ENCODE measurements around the gene PCK2. TPM values are rescaled to one million over a fixed set of nuclear protein-coding genes. Genes with fewer than 3 reads are reported as not detected.

Gene PCK2
- total and polyA plus RNA-seq, 2 donors (not counting 3 experiments of a cell fraction or from before 2014, with no cell fraction given) = 23.5 to 24.5 TPM

GRCh38 chr14:24119691-24120090 lies 25.6 kb downstream of the PCK2 start:
- Histone ChIP-seq H3K9me1 (replicated peaks; ENCODE audit: control insufficient read depth, extremely low read depth, insufficient read depth, low read length) (no peaks in the 10 kb centered on the region), H3K27ac (ENCODE audit: insufficient read depth, low read depth, low read length) (no peak overlapping the region), H3K36me3 (ENCODE audit: control insufficient read depth in 2 of 2, extremely low read depth in 1 of 2, insufficient read depth in 2 of 2, low read length in 2 of 2) (peaks cover 11 to 38% of the 10 kb centered on the region in 2 experiments), H4K20me1 (replicated peaks; ENCODE audit: control insufficient read depth, extremely low read depth, insufficient read depth, low read length) (no peaks in the 10 kb centered on the region), H2AFZ (ENCODE audit: low read depth, low read length) (no peak overlapping the region), H3K79me2 (ENCODE audit: control insufficient read depth, insufficient read depth, low read length) (no peaks in the 10 kb centered on the region), H3K9me3 (replicated peaks; ENCODE audit: control insufficient read depth, insufficient read depth, low read length) (no peaks in the 10 kb centered on the region), H3K4me3 (replicated peaks in 1 of 3; ENCODE audit: insufficient read depth in 1 of 3, low read depth in 1 of 3, low read length in 3 of 3) (no peak overlapping the region), H3K4me2 (ENCODE audit: insufficient read depth, low read length) (no peak overlapping the region), H3K27me3 (ENCODE audit: control insufficient read depth in 2 of 2, insufficient read depth in 2 of 2, low read length in 2 of 2) (no peaks in the 10 kb centered on the region), H3K4me1 (ENCODE audit: control insufficient read depth, extremely low read depth, insufficient read depth, low read length) (peaks cover 7% of the 10 kb centered on the region), H3K9ac (replicated peaks; ENCODE audit: extremely low read depth, insufficient read depth, low read length) (no peak overlapping the region)
- CTCF ChIA-PET = interaction anchor here (1.0 kb wide), 1 partner anchor 22 kb away, joined by 4 read pairs; the partner anchor contains the start of gene EMC9
- POLR2A ChIA-PET = no interaction called here
- dilution Hi-C loops (cut with MboI; ENCODE audit: extremely low pct_ligation_motif_present, low sequenced_read_pairs) (no loop called here), intact Hi-C loops (cut with micrococcal nuclease) (no loop called here)
- no TSS peak for BruUV-seq (replicated peaks)
- DNase-seq (ENCODE audit: low read depth, low spot score) = no peak
- no peak for TF ChIP-seq FOS (IDR thresholded peaks at IDR 0.05; ENCODE audit: borderline replicate concordance, insufficient read depth, low read length)
- no peak for TF ChIP-seq MYC (IDR thresholded peaks at IDR 0.05; ENCODE audit: low read depth, low read length)
- TF ChIP-seq GATA2 (IDR thresholded peaks at IDR 0.05; ENCODE audit: insufficient read depth, insufficient read length, low read depth, low read length) = no peak
- no peak for TF ChIP-seq EZH2 (IDR thresholded peaks at IDR 0.05; ENCODE audit: borderline replicate concordance, low read depth, low read length, severe bottlenecking)
- TF ChIP-seq MAX (IDR thresholded peaks at IDR 0.05; ENCODE audit: insufficient read depth, insufficient read length) = no peak
- TF ChIP-seq CTCF (IDR thresholded peaks at IDR 0.05; ENCODE audit: extremely low read depth in 1 of 2, insufficient read depth in 1 of 2, low read depth in 1 of 2, low read length in 2 of 2) = no peak
- TF ChIP-seq JUN (IDR thresholded peaks at IDR 0.05; ENCODE audit: borderline replicate concordance, insufficient read depth, insufficient read length, low read depth) = no peak
- no peak for TF ChIP-seq POLR2AphosphoS5 (IDR thresholded peaks at IDR 0.05; ENCODE audit: insufficient read depth, low read depth, low read length)
- no peak for TF ChIP-seq POLR2A (IDR thresholded peaks at IDR 0.05; ENCODE audit: low read depth, low read length)
- FAIRE-seq = no peak
